Neural progenitor cell (in vitro differentiated cells): ENCODE results near the gene KCNT1.

Experiments
- EZH2 ChIP-seq: fragments of 200-600 bp; sonication (generic); IDR thresholded peaks from 2 replicates; pipeline ENCODE4 v1.6.1; 2017; ENCODE audit warnings: antibody characterized with exemption, mild to moderate bottlenecking, moderate library complexity
- EZH2phosphoT487 ChIP-seq: fragments of 200-600 bp; sonication (generic); IDR thresholded peaks from 2 replicates; pipeline ENCODE4 v1.6.1; 2017; ENCODE audit warnings: antibody characterized with exemption

- TF ChIP-seq EZH2phosphoT487 (no peak), EZH2 (no peak)
Measured at GRCh38 chr9:135724186-135724787, 22.3 kb downstream of the KCNT1 start.
